ENCODE measurements around the gene MYOD1. TPM values are rescaled to one million over a fixed set of nuclear protein-coding genes. Genes with fewer than 3 reads are reported as not detected.

Gene MYOD1
- total and polyA plus RNA-seq, 9 of the 15 experiments (the other 6 are each of a cell fraction or from before 2014, with no cell fraction given), result not detected

GRCh38 chr11:17683377-17684161, 35.8 kb upstream of the MYOD1 start:
- H3K27ac ChIP-seq (ENCODE audit: extremely low read depth, low read depth, low read length), result no peak overlapping the region
- in situ Hi-C loops (cut with MboI), result no loop called here

More at GRCh38 chr11:17683377-17684161, 35.8 kb upstream of the MYOD1 start:
- H3K36me3 ChIP-seq (ENCODE audit: control insufficient read depth, insufficient read depth, low read length), result no peaks in the 10 kb centered on the region
- H3K27me3 ChIP-seq (ENCODE audit: control insufficient read depth in 2 of 2, insufficient read depth in 2 of 2, low read length in 2 of 2), result peaks cover 24 to 43% of the 10 kb centered on the region in 2 experiments
- no peaks in the 10 kb centered on the region for H3K9me3 ChIP-seq (replicated peaks; ENCODE audit: control insufficient read depth, insufficient read depth, low read depth, low read length)
- H4K20me1 ChIP-seq (replicated peaks; ENCODE audit: control insufficient read depth, insufficient read depth, low read length), result no peaks in the 10 kb centered on the region
- no peaks in the 10 kb centered on the region for H3K4me1 ChIP-seq (replicated peaks in 1 of 2; ENCODE audit: control insufficient read depth in 2 of 2, insufficient read depth in 2 of 2, low read length in 2 of 2)
- no peak for FAIRE-seq
- no peaks in the 10 kb centered on the region for H3K79me2 ChIP-seq (ENCODE audit: control insufficient read depth, insufficient read depth, low read length)
- H3K4me3 ChIP-seq, result no peak overlapping the region
- no peak overlapping the region for H3K9ac ChIP-seq (ENCODE audit: insufficient read depth in 1 of 2, low read depth in 2 of 2, low read length in 2 of 2)
- CTCF ChIA-PET (ENCODE audit: low intra/inter-chr PET ratio), result no interaction called here
- POLR2A ChIA-PET, result interaction anchor here (0.6 to 1.2 kb wide), 2 partner anchors 10 to 16 kb away, joined by 3 read pairs; no protein-coding TSS in a partner anchor
- no peak for DNase-seq (ENCODE audit: extremely low read depth in 1 of 4, low spot score in 3 of 4)
- no peaks in the 10 kb centered on the region for H3K9me1 ChIP-seq (ENCODE audit: control insufficient read depth, insufficient read depth, low read length)
- no peak overlapping the region for H3K4me2 ChIP-seq (ENCODE audit: insufficient read depth, low read length)
- 7% methylated on average over 12 of the region's 12 CpGs for WGBS (ENCODE audit: insufficient coverage, low coverage, missing lambda C conversion rate)
- BruUV-seq (replicated peaks), result no TSS peak
- TF ChIP-seq RBFOX2 (IDR thresholded peaks at IDR 0.05; ENCODE audit: low read depth, low read length), result no peak
- TF ChIP-seq NCOR1 (IDR thresholded peaks at IDR 0.05), result no peak
- peak; percentile 55 for TF ChIP-seq FOSL1 (tag; conservative IDR thresholded peaks at IDR 0.05)
- TF ChIP-seq FOXP4 (CRISPR knock-in tag; IDR thresholded peaks at IDR 0.05; ENCODE audit: borderline replicate concordance), result no peak
- TF ChIP-seq ZNF274 (IDR thresholded peaks at IDR 0.05; ENCODE audit: borderline replicate concordance, low read depth, low read length), result no peak
- no peak for TF ChIP-seq MAX (CRISPR knock-in tag; IDR thresholded peaks at IDR 0.05)
- no peak for TF ChIP-seq ZNF282 (CRISPR knock-in tag; IDR thresholded peaks at IDR 0.05)
- ATAC-seq, result no peak
- H2AFZ ChIP-seq (ENCODE audit: low read depth, low read length), result no peak overlapping the region
- intact Hi-C loops (cut with micrococcal nuclease), result no loop called here
